Fibroblast of villous mesenchyme (primary cell): ENCODE measurements around the gene SH3BGR. TPM values are rescaled to one million over a fixed set of nuclear protein-coding genes. Genes with fewer than 3 reads are reported as not detected.

Experiments used
- DNase-seq: peaks from one replicate; pipeline ENCODE4 v3.0.0-alpha.2; 2010; ENCODE audit warnings: low read depth
- H3K4me3 ChIP-seq: 2 replicates; pipeline ENCODE4 v1.5.1; 2011; ENCODE audit warnings: low read depth, mild to moderate bottlenecking, low read length
- CTCF ChIP-seq: IDR thresholded peaks from 2 replicates; pipeline ENCODE4 v1.5.1; 2012; ENCODE audit warnings: low read depth, mild to moderate bottlenecking, low read length; ENCODE audit not compliant: insufficient read depth
- total RNA-seq: library from RNA; depleted of rRNA; stranded (reverse); fragments of >200 nt; gene quantifications from 2 replicates; pipeline ENCODE4 v1.2.3, GENCODE V29; 2012

SH3BGR gene
- total RNA-seq, 1 donor, result 2.2 TPM

GRCh38 chr21:39484711-39485276 is 33.0 kb downstream of the SH3BGR start:
- TF ChIP-seq CTCF, result no peak
- no peak overlapping the region for H3K4me3 ChIP-seq
- no peak for DNase-seq

DNA sequence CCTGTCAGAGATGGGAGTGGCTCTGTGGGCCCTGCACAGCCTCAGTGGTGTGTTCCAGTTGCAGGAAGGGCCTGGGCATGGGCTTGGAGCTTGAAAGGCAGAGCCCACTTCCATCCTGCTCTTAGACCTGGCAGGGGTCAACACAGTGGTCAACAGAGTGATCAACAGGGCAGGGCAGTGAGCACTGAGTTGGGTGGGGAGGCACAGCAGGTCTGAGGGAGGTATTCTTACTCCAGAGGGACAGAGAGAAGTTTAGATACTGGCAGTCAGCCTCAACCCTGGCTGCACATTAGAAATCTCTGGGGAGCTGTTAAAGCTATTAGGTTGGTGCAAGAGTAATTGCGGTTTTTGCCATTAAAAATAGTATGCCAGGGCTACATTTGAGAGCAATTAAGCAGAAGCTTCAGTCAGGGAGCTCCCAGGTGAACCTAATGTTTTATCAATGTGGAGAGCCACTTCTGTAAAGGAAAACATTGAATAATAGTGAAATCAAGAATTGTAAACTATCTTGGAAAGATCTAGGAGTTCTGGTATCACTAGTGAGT is 37.7 kb downstream of the SH3BGR start:
- TF ChIP-seq CTCF, result no peak
- no peak for DNase-seq
- no peak overlapping the region for H3K4me3 ChIP-seq

DNA sequence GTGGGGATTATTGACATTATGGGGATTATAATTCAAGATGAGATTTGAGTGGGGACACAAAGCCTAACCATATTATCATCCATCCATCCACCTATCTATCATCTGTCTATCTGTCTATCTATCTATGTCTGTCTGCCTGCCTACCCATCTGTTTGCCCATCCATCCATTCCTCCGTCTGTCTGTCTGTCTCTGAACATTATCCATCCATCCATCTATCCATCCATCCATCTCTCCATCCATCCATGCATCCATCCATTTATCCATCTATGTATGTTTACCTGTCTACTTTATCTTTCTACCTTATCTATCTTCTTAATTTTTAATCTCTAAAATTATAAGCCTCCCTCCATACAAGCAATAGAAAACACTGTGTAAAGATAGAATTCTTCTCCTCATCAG is 47.4 kb downstream of the SH3BGR start:
- DNase-seq, result no peak
- no peak overlapping the region for H3K4me3 ChIP-seq
- TF ChIP-seq CTCF, result no peak

DNA sequence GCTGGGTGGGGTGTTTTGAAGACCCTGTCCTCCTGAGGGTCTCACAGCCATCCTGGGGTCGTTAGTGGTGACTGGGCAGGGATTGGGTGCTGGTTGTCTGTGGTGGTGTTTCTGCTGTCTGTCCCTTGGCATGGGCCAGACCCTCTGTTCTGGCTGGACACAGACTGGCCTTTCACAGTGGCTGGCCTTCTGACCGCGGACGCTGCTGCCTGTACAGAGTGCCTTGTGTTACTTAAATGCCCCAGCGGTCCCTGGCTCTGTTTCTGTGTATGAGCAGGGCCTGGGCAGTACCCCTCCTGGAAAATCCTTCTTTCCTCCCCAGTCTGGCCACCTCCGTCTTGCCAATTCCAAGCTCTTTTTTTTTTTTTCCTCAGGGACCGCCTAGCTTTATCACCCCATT is 50.9 kb downstream of the SH3BGR start:
- DNase-seq, result no peak
- no peak for TF ChIP-seq CTCF
- no peak overlapping the region for H3K4me3 ChIP-seq

DNA sequence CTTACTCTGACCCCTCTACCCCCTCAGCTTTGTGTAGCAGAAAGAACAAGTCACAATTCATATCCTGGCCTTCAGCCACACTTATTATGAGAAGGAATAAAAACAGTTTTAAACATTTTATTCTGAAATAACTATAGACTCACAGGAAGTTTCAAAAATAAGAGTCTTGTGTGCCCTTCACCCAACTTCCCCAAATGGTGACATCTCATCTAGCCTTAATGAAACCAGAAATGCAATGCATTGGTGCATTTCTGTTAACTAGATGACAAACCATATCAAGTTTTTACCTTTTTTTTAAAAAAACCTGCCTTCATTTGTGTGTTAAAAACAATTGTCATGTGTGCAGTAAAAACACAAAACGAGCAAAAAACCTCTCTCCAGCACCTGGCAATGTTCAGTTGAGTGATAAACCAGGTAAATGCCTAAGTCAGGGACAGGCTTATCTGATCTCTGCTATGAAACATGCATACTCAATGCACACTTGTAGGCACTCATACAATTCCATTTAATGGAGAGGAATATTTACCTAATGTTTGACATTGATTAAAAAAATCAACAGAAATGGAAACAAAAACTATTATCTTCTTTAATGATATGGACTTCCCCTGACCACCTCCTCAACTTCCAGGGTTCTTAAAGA is 51.5 kb downstream of the SH3BGR start:
- TF ChIP-seq CTCF, result no peak
- no peak overlapping the region for H3K4me3 ChIP-seq
- no peak for DNase-seq

GRCh38 chr21:39504230-39504629 is 52.5 kb downstream of the SH3BGR start:
- DNase-seq, result no peak
- TF ChIP-seq CTCF, result no peak
- H3K4me3 ChIP-seq, result no peak overlapping the region
